Lower leg skin (tissue), 4 donors: ENCODE measurements around the gene MIER2. TPM values are rescaled to one million over a fixed set of nuclear protein-coding genes. Genes with fewer than 3 reads are reported as not detected.
A peak's percentile ranks its signal among the peaks of the same experiment; 100 is the strongest.

Experiments used
- DNase-seq, 2 donors: peaks; one replicate each; pipeline ENCODE4 v3.0.0-alpha.2; 2019; ENCODE audit warnings: low spot score in 2 of 2
- H3K4me3 ChIP-seq: fragments of 200-600 bp; sonication (generic); 2 replicates; pipeline ENCODE4 v1.5.1; 2017; ENCODE audit warnings: mild to moderate bottlenecking, low read depth; ENCODE audit not compliant: poor library complexity, severe bottlenecking
- POLR2A ChIP-seq, 2 donors: fragments of 450-650 bp; IDR thresholded peaks; one replicate each; pipeline ENCODE4 v1.6.1; 2016 to 2017; ENCODE audit warnings: antibody characterized with exemption in 2 of 2, mild to moderate bottlenecking in 1 of 2, moderate library complexity in 1 of 2
- WGBS, 2 donors: methylation state at CpG; one replicate each; pipeline ENCODE4 v1.1.5; 2018; 5-methylcytosine and 5-hydroxymethylcytosine counted together
- intact Hi-C: fragments of 100-400 bp; cut with DNase I; formaldehyde crosslinking; loops from one replicate; pipeline ENCODE4 v1.15.0; 2023; ENCODE audit warnings: low total_unique reads
- total RNA-seq, 4 donors: library from RNA; depleted of rRNA; stranded (reverse); fragments of >200 nt; gene quantifications; one replicate each; pipeline ENCODE4 v1.1.0, GENCODE V29; 2016
- TF ChIP-seq, protein P1 (sequence below), 3 donors: fragments of 450-650 bp; IDR thresholded peaks; one replicate each; pipeline ENCODE4 v1.5.1; 2016; ENCODE audit warnings: antibody characterized with exemption in 3 of 3, mild to moderate bottlenecking in 3 of 3, moderate library complexity in 2 of 3

MIER2 gene
- total RNA-seq, 4 donors from 2014 or later, result 24.6 to 76.3 (median 51.8) TPM

GRCh38 chr19:325937-326565 is 18.5 kb downstream of the MIER2 start:
- 93 to 96% methylated on average over 32 to 33 of the region's 33 CpGs for WGBS, 2 donors

DNA sequence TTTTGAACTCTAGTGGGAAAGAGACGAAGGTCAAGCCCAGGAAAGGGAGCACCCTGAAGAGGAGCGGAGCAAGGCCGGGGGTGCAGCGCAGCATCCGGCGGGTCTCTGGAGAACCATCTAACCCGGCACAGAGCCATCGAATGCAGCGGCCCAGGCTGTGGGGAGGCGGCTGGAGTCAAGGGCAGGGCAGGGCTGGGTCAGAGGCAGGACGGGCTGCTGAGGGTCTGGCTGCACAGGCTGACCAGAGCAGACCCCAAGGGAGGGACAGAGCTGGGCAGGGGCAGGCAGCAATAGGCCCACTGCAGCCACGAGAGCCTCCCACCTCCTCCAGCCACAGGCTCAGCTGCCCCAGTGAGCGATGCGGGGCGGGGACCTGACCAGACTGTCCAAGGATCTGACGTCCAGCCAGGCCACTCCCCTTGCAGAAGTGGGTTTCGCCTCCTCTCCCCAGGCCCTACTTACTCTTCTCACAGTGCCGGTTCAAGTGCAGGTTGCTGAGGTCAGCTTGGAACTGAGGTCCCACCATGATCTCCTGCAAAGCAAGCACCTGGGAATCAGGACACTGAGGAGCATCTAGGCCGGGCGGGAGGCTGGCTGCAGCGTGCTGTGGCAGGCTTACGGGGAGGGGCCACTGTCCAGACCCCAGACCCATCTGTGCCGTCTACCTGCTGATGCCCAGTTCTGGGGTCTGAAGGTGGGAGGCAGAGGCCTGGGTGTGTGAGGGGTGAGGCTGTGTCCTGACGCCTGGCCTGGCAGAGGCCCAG is 19.2 kb downstream of the MIER2 start:
- WGBS, 2 donors, result 92 to 98% methylated on average over 22 to 23 of the region's 24 CpGs
- TF ChIP-seq POLR2A (IDR thresholded peaks at IDR 0.05), result no peak
- TF ChIP-seq, protein P1, sequence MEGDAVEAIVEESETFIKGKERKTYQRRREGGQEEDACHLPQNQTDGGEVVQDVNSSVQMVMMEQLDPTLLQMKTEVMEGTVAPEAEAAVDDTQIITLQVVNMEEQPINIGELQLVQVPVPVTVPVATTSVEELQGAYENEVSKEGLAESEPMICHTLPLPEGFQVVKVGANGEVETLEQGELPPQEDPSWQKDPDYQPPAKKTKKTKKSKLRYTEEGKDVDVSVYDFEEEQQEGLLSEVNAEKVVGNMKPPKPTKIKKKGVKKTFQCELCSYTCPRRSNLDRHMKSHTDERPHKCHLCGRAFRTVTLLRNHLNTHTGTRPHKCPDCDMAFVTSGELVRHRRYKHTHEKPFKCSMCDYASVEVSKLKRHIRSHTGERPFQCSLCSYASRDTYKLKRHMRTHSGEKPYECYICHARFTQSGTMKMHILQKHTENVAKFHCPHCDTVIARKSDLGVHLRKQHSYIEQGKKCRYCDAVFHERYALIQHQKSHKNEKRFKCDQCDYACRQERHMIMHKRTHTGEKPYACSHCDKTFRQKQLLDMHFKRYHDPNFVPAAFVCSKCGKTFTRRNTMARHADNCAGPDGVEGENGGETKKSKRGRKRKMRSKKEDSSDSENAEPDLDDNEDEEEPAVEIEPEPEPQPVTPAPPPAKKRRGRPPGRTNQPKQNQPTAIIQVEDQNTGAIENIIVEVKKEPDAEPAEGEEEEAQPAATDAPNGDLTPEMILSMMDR (IDR thresholded peaks at IDR 0.05), result no peak
- no peak for DNase-seq
- no peak overlapping the region for H3K4me3 ChIP-seq
- intact Hi-C loops, result no loop called here

More at GRCh38 chr19:325937-326565, 18.5 kb downstream of the MIER2 start:
- intact Hi-C loops, result no loop called here
- peak in 1 of 2 donors; percentile 18 for DNase-seq
- no peak overlapping the region for H3K4me3 ChIP-seq
- TF ChIP-seq POLR2A (IDR thresholded peaks at IDR 0.05), result no peak
- TF ChIP-seq, protein P1 (IDR thresholded peaks at IDR 0.05), result no peak

DNA sequence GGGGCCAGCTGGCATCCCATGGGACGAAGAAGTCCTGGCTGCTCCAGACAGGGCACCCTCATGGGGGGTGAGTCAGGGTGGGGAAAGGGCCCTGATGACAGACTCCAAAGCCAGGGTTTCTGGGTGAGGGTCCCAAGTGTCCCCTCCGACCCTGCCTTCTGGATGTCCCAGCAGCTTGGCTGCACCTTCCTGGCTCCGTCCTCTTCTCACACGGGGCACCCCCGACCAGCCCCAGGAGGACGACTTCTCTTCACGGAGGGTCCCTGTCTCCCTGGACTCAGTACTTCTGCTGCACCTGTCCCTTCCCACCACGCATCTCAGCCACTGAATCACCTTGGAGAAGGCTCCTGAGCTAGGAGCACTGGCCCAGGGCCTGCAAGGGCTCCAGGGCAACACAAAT is 19.9 kb downstream of the MIER2 start:
- no peak overlapping the region for H3K4me3 ChIP-seq
- 95 to 99% methylated on average over 8 of the region's 8 CpGs for WGBS, 2 donors
- no peak for DNase-seq
- TF ChIP-seq, protein P1 (IDR thresholded peaks at IDR 0.05), result no peak
- TF ChIP-seq POLR2A (IDR thresholded peaks at IDR 0.05), result no peak
- intact Hi-C loops, result no loop called here

GRCh38 chr19:322616-323015 is 22.0 kb downstream of the MIER2 start:
- WGBS, 2 donors, result 96 to 97% methylated on average over 13 of the region's 13 CpGs
- intact Hi-C loops, result no loop called here
- TF ChIP-seq, protein P1 (IDR thresholded peaks at IDR 0.05), result no peak
- TF ChIP-seq POLR2A (IDR thresholded peaks at IDR 0.05), result no peak
- H3K4me3 ChIP-seq, result no peak overlapping the region
- DNase-seq, result peak in 1 of 2 donors; percentile 54

GRCh38 chr19:318509-318774 is 26.2 kb downstream of the MIER2 start:
- intact Hi-C loops, result no loop called here
- TF ChIP-seq, protein P1 (IDR thresholded peaks at IDR 0.05), result no peak
- no peak for TF ChIP-seq POLR2A (IDR thresholded peaks at IDR 0.05)
- H3K4me3 ChIP-seq, result no peak overlapping the region
- no peak for DNase-seq
- WGBS, 2 donors, result 91 to 98% methylated on average over 5 of the region's 5 CpGs
